Endodermal cell (in vitro differentiated cells): ENCODE data around the gene PLOD2. TPM values are rescaled to one million over a fixed set of nuclear protein-coding genes. Genes with fewer than 3 reads are reported as not detected.

Experiments used
- DNase-seq: peaks from one replicate; pipeline ENCODE4 v3.0.0-alpha.2; 2017
- H3K27ac ChIP-seq: 2 replicates; pipeline ENCODE4 v1.5.1; 2013; ENCODE audit warnings: mild to moderate bottlenecking, low read depth, low read length, moderate library complexity
- H3K27me3 ChIP-seq: 2 replicates; pipeline ENCODE4 v1.6.1; 2013; ENCODE audit warnings: mild to moderate bottlenecking, low read length, moderate library complexity; ENCODE audit not compliant: insufficient read depth, control insufficient read depth, poor library complexity, severe bottlenecking
- H3K36me3 ChIP-seq: 2 replicates; pipeline ENCODE4 v1.7.0; 2013; ENCODE audit warnings: mild to moderate bottlenecking, low read length, moderate library complexity; ENCODE audit not compliant: control insufficient read depth, insufficient read depth
- H3K4me1 ChIP-seq: one replicate; pipeline ENCODE4 v1.7.0; 2013; ENCODE audit warnings: low read length; ENCODE audit not compliant: control insufficient read depth, insufficient read depth
- H3K4me3 ChIP-seq: 2 replicates; pipeline ENCODE4 v1.5.1; 2013; ENCODE audit warnings: mild to moderate bottlenecking, low read length, moderate library complexity
- H3K9ac ChIP-seq: 2 replicates; pipeline ENCODE4 v1.6.1; 2013; ENCODE audit warnings: mild to moderate bottlenecking, low read length, moderate library complexity; ENCODE audit not compliant: poor library complexity, severe bottlenecking; ENCODE audit errors: extremely low read depth
- H3K9me3 ChIP-seq: 2 replicates; pipeline ENCODE4 v1.6.1; 2013; ENCODE audit warnings: mild to moderate bottlenecking, low read length, moderate library complexity; ENCODE audit not compliant: control insufficient read depth
- H3K27ac Mint-ChIP-seq: 2 replicates; pipeline ENCODE4 v1.8.0; 2020; ENCODE audit warnings: mixed read lengths
- H3K27me3 Mint-ChIP-seq: 2 replicates; pipeline ENCODE4 v1.8.0; 2021; ENCODE audit warnings: mild to moderate bottlenecking, mixed read lengths; ENCODE audit not compliant: insufficient read depth
- H3K36me3 Mint-ChIP-seq: 2 replicates; pipeline ENCODE4 v1.8.0; 2020; ENCODE audit warnings: low read depth, mixed read lengths
- H3K4me1 Mint-ChIP-seq: 2 replicates; pipeline ENCODE4 v1.8.0; 2020; ENCODE audit warnings: mixed read lengths
- H3K4me3 Mint-ChIP-seq: 2 replicates; pipeline ENCODE4 v1.8.0; 2020; ENCODE audit warnings: mild to moderate bottlenecking, moderate library complexity, mixed read lengths
- H3K9me3 Mint-ChIP-seq: 2 replicates; pipeline ENCODE4 v1.8.0; 2020; ENCODE audit warnings: mild to moderate bottlenecking, mixed read lengths
- CTCF ChIP-seq: fragments of 200-600 bp; sonication (generic); conservative IDR thresholded peaks from 2 replicates; pipeline ENCODE4 v1.5.0; 2021; ENCODE audit warnings: antibody characterized with exemption, mild to moderate bottlenecking
- WGBS, 2 experiments: methylation state at CpG; one replicate each; pipeline versions ENCODE4 v1.1.5 to v1.1.7; 2013; ENCODE audit warnings: missing lambda C conversion rate in 2 of 2, mixed read lengths in 1 of 2; ENCODE audit not compliant: insufficient coverage in 1 of 2, insufficient read length in 1 of 2; 5-methylcytosine and 5-hydroxymethylcytosine counted together
- total RNA-seq, 2 donors: library from RNA; stranded (reverse); fragmentation: NEBNext Ultra II Directional in 1 of 2; extraction: Animal tissue kit (Norgen Biotek cat#: 25700) in 1 of 2; gene quantifications; 2 replicates in 1 of 2; 3 replicates in 1 of 2; pipeline ENCODE4 v1.2.1, GENCODE V29; 2021

Gene PLOD2
- total RNA-seq, 2 donors from 2014 or later: 37.9 to 65.5 TPM

GRCh38 chr3:146093896-146094295 lies 67.1 kb downstream of the PLOD2 start:
- Mint-ChIP-seq H3K27me3 (no peaks in the 10 kb centered on the region), H3K36me3 (peaks cover 11% of the 10 kb centered on the region), H3K4me1 (no peaks in the 10 kb centered on the region), H3K27ac (no peak overlapping the region), H3K9me3 (peaks cover 14% of the 10 kb centered on the region), H3K4me3 (no peak overlapping the region)
- H3K36me3 ChIP-seq: no peaks in the 10 kb centered on the region
- no peaks in the 10 kb centered on the region for H3K4me1 ChIP-seq
- no peaks in the 10 kb centered on the region for H3K27me3 ChIP-seq
- no peak for DNase-seq
- no peak overlapping the region for H3K4me3 ChIP-seq
- WGBS, 2 experiments: 73 to 92% methylated on average over 2 of the region's 2 CpGs
- no peak for TF ChIP-seq CTCF
- H3K9ac ChIP-seq: no peak overlapping the region
- no peak overlapping the region for H3K27ac ChIP-seq
- H3K9me3 ChIP-seq: peaks cover 4% of the 10 kb centered on the region

DNA sequence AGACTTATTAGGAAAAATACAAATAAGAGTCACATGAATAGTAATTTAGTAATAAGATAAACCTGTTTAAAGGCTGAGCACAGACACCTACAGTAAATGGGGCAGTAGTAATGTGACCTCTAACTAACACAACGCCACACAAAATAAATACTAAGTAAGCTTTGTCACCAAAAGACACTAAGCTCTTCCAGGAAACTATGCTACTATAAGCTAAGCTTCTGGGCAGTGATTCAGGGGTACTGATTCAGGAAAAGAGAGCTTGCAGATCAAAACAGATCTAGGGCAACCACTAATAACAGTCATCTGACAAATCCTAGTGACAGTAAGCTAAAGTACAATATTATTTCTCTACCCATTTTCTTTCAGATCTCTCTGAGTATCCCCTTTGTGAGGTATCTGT lies 68.8 kb downstream of the PLOD2 start:
- Histone ChIP-seq H3K9ac (no peak overlapping the region), H3K36me3 (peaks cover 4% of the 10 kb centered on the region), H3K4me1 (no peaks in the 10 kb centered on the region), H3K4me3 (no peak overlapping the region), H3K27ac (no peak overlapping the region), H3K9me3 (no peaks in the 10 kb centered on the region), H3K27me3 (no peaks in the 10 kb centered on the region)
- peaks cover 10% of the 10 kb centered on the region for H3K9me3 Mint-ChIP-seq
- 88% methylated on average over 1 of the region's 1 CpG; no CpG with 5 or more reads in 1 of the 2 experiments for WGBS, 2 experiments
- peaks cover 8% of the 10 kb centered on the region for H3K36me3 Mint-ChIP-seq
- no peak for DNase-seq
- H3K27ac Mint-ChIP-seq: no peak overlapping the region
- no peaks in the 10 kb centered on the region for H3K27me3 Mint-ChIP-seq
- no peak for TF ChIP-seq CTCF
- no peaks in the 10 kb centered on the region for H3K4me1 Mint-ChIP-seq
- no peak overlapping the region for H3K4me3 Mint-ChIP-seq

- H3K9me3 ChIP-seq: no peaks in the 10 kb centered on the region
- H3K36me3 ChIP-seq: peaks cover 4% of the 10 kb centered on the region
Observed at GRCh38 chr3:146091397-146091796, 69.6 kb downstream of the PLOD2 start.

More at GRCh38 chr3:146091397-146091796, 69.6 kb downstream of the PLOD2 start:
- Histone ChIP-seq H3K4me3 (no peak overlapping the region), H3K27ac (no peak overlapping the region), H3K9ac (no peak overlapping the region), H3K27me3 (no peaks in the 10 kb centered on the region), H3K4me1 (no peaks in the 10 kb centered on the region)
- peaks cover 10% of the 10 kb centered on the region for H3K9me3 Mint-ChIP-seq
- no peak for DNase-seq
- H3K27ac Mint-ChIP-seq: no peak overlapping the region
- no peaks in the 10 kb centered on the region for H3K27me3 Mint-ChIP-seq
- H3K4me1 Mint-ChIP-seq: no peaks in the 10 kb centered on the region
- 95 to 100% methylated on average over 1 of the region's 1 CpG for WGBS, 2 experiments
- peaks cover 8% of the 10 kb centered on the region for H3K36me3 Mint-ChIP-seq
- no peak overlapping the region for H3K4me3 Mint-ChIP-seq
- TF ChIP-seq CTCF: no peak
